IMR-90 (cell line): ENCODE results near the gene NEFH. TPM values are rescaled to one million over a fixed set of nuclear protein-coding genes. Genes with fewer than 3 reads are reported as not detected.
"Not testable (repeated sequence)": the region's sequence is repeated elsewhere in the genome, so short reads cannot be mapped to it uniquely, and the experiment has no call there.

ENCODE experiments used
- ATAC-seq: fragments of 200-7000 bp; cut with Tn5 transposase; 2 replicates; pipeline ENCODE4 v1.9.1; 2020; ENCODE audit warnings: low read depth, mild to moderate bottlenecking, moderate library complexity
- BruUV-seq: library from RNA; stranded (reverse); fragments of 400-500 nt; replicated peaks from 2 replicates; lab custom pipeline; 2021; lab: Mats Ljungman, UMichigan
- CTCF ChIA-PET: fragments of 300-600 bp; formaldehyde crosslinking; extraction: SDS; loops from one replicate; lab custom pipeline; 2021; ENCODE audit warnings: antibody characterized with exemption; lab: Yijun Ruan, JAX
- POLR2A ChIA-PET: fragments of 300-600 bp; sonication (Branson Sonifier 250); formaldehyde crosslinking; loops from one replicate; lab custom pipeline; 2022; ENCODE audit warnings: antibody characterized with exemption; ENCODE audit not compliant: unreplicated experiment; lab: Charles Lee
- DNase-seq: peaks from one replicate; pipeline ENCODE4 v3.0.0; 2013
- H2AFZ ChIP-seq: replicated peaks from 2 replicates; pipeline ENCODE3; 2013; ENCODE audit warnings: low read length, mild to moderate bottlenecking; ENCODE audit not compliant: poor library complexity
- H2AK5ac ChIP-seq: 2 replicates; pipeline ENCODE4 v1.6.1; 2013; ENCODE audit warnings: low read depth, low read length, inconsistent platforms
- H2AK9ac ChIP-seq: replicated peaks from 2 replicates; pipeline ENCODE3; 2013; ENCODE audit warnings: mild to moderate bottlenecking, low read depth, low read length, moderate library complexity; ENCODE audit not compliant: poor library complexity
- H2BK120ac ChIP-seq: 2 replicates; pipeline ENCODE4 v1.6.1; 2013; ENCODE audit warnings: low read depth, low read length, inconsistent platforms
- H2BK15ac ChIP-seq: 3 replicates; pipeline ENCODE4 v1.6.1; 2013; ENCODE audit warnings: low read depth, low read length, inconsistent platforms
- H2BK20ac ChIP-seq: 2 replicates; pipeline ENCODE4 v1.6.1; 2013; ENCODE audit warnings: low read depth, mild to moderate bottlenecking, inconsistent platforms, low read length, moderate library complexity
- H2BK5ac ChIP-seq: 2 replicates; pipeline ENCODE4 v1.6.1; 2013; ENCODE audit warnings: mild to moderate bottlenecking, low read depth, low read length, inconsistent platforms; ENCODE audit not compliant: poor library complexity, severe bottlenecking
- H3K14ac ChIP-seq: replicated peaks from 2 replicates; pipeline ENCODE4 v1.6.1; 2013; ENCODE audit warnings: low read depth, low read length, inconsistent platforms
- H3K18ac ChIP-seq: 2 replicates; pipeline ENCODE4 v1.6.1; 2013; ENCODE audit warnings: low read depth, low read length, control low read depth
- H3K23ac ChIP-seq: 2 replicates; pipeline ENCODE4 v1.6.1; 2013; ENCODE audit warnings: low read depth, low read length, inconsistent platforms
- H3K27ac ChIP-seq: 2 replicates; pipeline ENCODE4 v1.5.1; 2013; ENCODE audit warnings: mild to moderate bottlenecking, control low read depth, low read length; ENCODE audit not compliant: insufficient read depth
- H3K27me3 ChIP-seq: 2 replicates; pipeline ENCODE4 v1.6.1; 2013; ENCODE audit warnings: low read length; ENCODE audit not compliant: control insufficient read depth, insufficient read depth
- H3K36me3 ChIP-seq: 2 replicates; pipeline ENCODE4 v1.6.1; 2013; ENCODE audit warnings: low read length, mixed read lengths; ENCODE audit not compliant: control insufficient read depth, insufficient read depth
- H3K4ac ChIP-seq: 2 replicates; pipeline ENCODE4 v1.6.1; 2013; ENCODE audit warnings: low read depth, low read length, inconsistent platforms
- H3K4me1 ChIP-seq: 2 replicates; pipeline ENCODE4 v1.6.1; 2013; ENCODE audit warnings: low read length, mixed read lengths; ENCODE audit not compliant: control insufficient read depth, insufficient read depth
- H3K4me2 ChIP-seq: 2 replicates; pipeline ENCODE4 v1.6.1; 2013; ENCODE audit warnings: low read depth, mild to moderate bottlenecking, control low read depth, low read length, moderate library complexity
- H3K4me3 ChIP-seq: 2 replicates; pipeline ENCODE4 v1.5.1; 2013; ENCODE audit warnings: low read depth, mild to moderate bottlenecking, control low read depth, low read length, moderate library complexity; ENCODE audit not compliant: insufficient read depth
- H3K56ac ChIP-seq: 2 replicates; pipeline ENCODE4 v1.6.1; 2013; ENCODE audit warnings: low read length, inconsistent platforms; ENCODE audit not compliant: insufficient read depth; ENCODE audit errors: extremely low read depth
- H3K79me1 ChIP-seq, 2 experiments: 2 replicates each; pipeline ENCODE4 v1.6.1; 2013; ENCODE audit warnings: low read length in 2 of 2, inconsistent platforms in 1 of 2, low read depth in 1 of 2
- H3K9ac ChIP-seq: 2 replicates; pipeline ENCODE4 v1.6.1; 2013; ENCODE audit warnings: low read depth, low read length, control low read depth
- H3K9me1 ChIP-seq: 2 replicates; pipeline ENCODE4 v1.6.1; 2013; ENCODE audit warnings: low read length, inconsistent platforms; ENCODE audit not compliant: insufficient read depth
- H3K9me3 ChIP-seq: 2 replicates; pipeline ENCODE4 v1.6.1; 2013; ENCODE audit warnings: low read length; ENCODE audit not compliant: control insufficient read depth, insufficient read depth
- H4K20me1 ChIP-seq: 2 replicates; pipeline ENCODE4 v1.6.1; 2013; ENCODE audit warnings: low read length, inconsistent platforms; ENCODE audit not compliant: insufficient read depth
- H4K5ac ChIP-seq: 2 replicates; pipeline ENCODE4 v1.6.1; 2013; ENCODE audit warnings: mild to moderate bottlenecking, low read depth, low read length, control low read depth
- H4K8ac ChIP-seq, 2 experiments: 2 replicates each; pipeline ENCODE4 v1.6.1; 2013; ENCODE audit warnings: low read depth in 2 of 2, low read length in 2 of 2, control low read depth in 1 of 2, inconsistent platforms in 1 of 2
- H4K91ac ChIP-seq: 2 replicates; pipeline ENCODE4 v1.6.1; 2013; ENCODE audit warnings: low read depth, low read length, inconsistent platforms; ENCODE audit not compliant: insufficient read depth
- WGBS, 2 experiments: methylation state at CpG; one replicate each; pipeline versions ENCODE4 v1.1.5 to v1.1.7; 2013; ENCODE audit warnings: missing lambda C conversion rate in 2 of 2; ENCODE audit not compliant: insufficient read length in 1 of 2; ENCODE audit errors: extremely low coverage in 2 of 2; 5-methylcytosine and 5-hydroxymethylcytosine counted together
- dilution Hi-C: fragments of 300-500 bp; cut with HindIII; formaldehyde crosslinking; loops from one replicate; pipeline ENCODE4 v1.14.3; 2018; ENCODE audit warnings: low sequenced_read_pairs; ENCODE audit not compliant: unreplicated experiment
- in situ Hi-C: fragments of 300-500 bp; cut with MboI; formaldehyde crosslinking; loops from 3 replicates; pipeline ENCODE4 v1.14.3; 2019; ENCODE audit warnings: low sequenced_read_pairs, inconsistent platforms, mixed read lengths
- intact Hi-C: fragments of 100-400 bp; cut with micrococcal nuclease; formaldehyde crosslinking; loops from 2 replicates; pipeline ENCODE4 v1.10.0; 2022
- polyA plus RNA-seq, 3 experiments: library from polyadenylated mRNA; depleted of rRNA; stranded (reverse); fragments of >200 nt; gene quantifications; 2 replicates each; pipeline ENCODE4 v1.2.3, GENCODE V29; 2012; ENCODE audit warnings: low replicate concordance in 1 of 3
- total RNA-seq: library from RNA; depleted of rRNA; stranded (reverse); fragments of >200 nt; gene quantifications from 2 replicates; pipeline ENCODE4 v1.2.3, GENCODE V29; 2012

NEFH gene
- total and polyA plus RNA-seq, 2 of the 4 experiments (the other 2 are of a cell fraction) = 1.3 to 2.9 TPM

GRCh38 chr22:29489127-29489780 is 9.2 kb downstream of the NEFH start:
- POLR2A ChIA-PET, H3K79me1 ChIP-seq, H3K9me3 ChIP-seq, H3K27me3 ChIP-seq, H3K56ac ChIP-seq, H3K4me2 ChIP-seq, H2AK9ac ChIP-seq, H2BK5ac ChIP-seq, H3K4ac ChIP-seq, H3K14ac ChIP-seq, in situ Hi-C loops, ATAC-seq, H3K4me3 ChIP-seq, H3K36me3 ChIP-seq, H4K5ac ChIP-seq, intact Hi-C loops, H2BK20ac ChIP-seq, H2BK120ac ChIP-seq, H2AFZ ChIP-seq, dilution Hi-C loops, H4K20me1 ChIP-seq, H3K27ac ChIP-seq, H4K91ac ChIP-seq, H2AK5ac ChIP-seq, H3K18ac ChIP-seq, BruUV-seq, H4K8ac ChIP-seq, H3K23ac ChIP-seq, H3K9me1 ChIP-seq, H3K4me1 ChIP-seq, H2BK15ac ChIP-seq, DNase-seq, H3K9ac ChIP-seq, CTCF ChIA-PET: not testable (repeated sequence)
- 76% methylated on average over 2 of the region's 8 CpGs; no CpG with 5 or more reads in 1 of the 2 experiments for WGBS, 2 experiments
